K562 (cell line): Measurements from ENCODE around the gene ASB18. TPM values are rescaled to one million over a fixed set of nuclear protein-coding genes. Genes with fewer than 3 reads are reported as not detected.

Experiments
- ATAC-seq: fragments of 200-7000 bp; cut with Tn5 transposase; 3 replicates; pipeline ENCODE4 v1.9.1; 2020; ENCODE audit warnings: moderate library complexity
- BruUV-seq: library from RNA; stranded (reverse); fragments of 400-500 nt; replicated peaks from 2 replicates; lab custom pipeline; 2021; lab: Mats Ljungman, UMichigan
- CTCF ChIA-PET: fragments of 300-600 bp; formaldehyde crosslinking; extraction: SDS; loops from one replicate; lab custom pipeline; 2021; ENCODE audit warnings: low intra/inter-chr PET ratio; lab: Yijun Ruan, JAX
- POLR2A ChIA-PET: fragments of 300-600, 350-650 bp; sonication (Branson Sonifier 250); formaldehyde crosslinking; extraction: SDS; loops from one replicate; lab custom pipeline; 2021; ENCODE audit warnings: antibody characterized with exemption, inconsistent platforms; lab: Yijun Ruan, JAX
- DNase-seq, 4 experiments: peaks; one replicate each; pipeline versions ENCODE4 v3.0.0 to v3.0.0-alpha.2; 2011 to 2018; ENCODE audit warnings: low spot score in 3 of 4, mixed read lengths in 3 of 4; ENCODE audit errors: extremely low read depth in 1 of 4
- FAIRE-seq: peaks from 2 replicates; lab custom pipeline; 2011; peaks lifted over from hg19 to GRCh38; lab: Jason Lieb, UNC
- H2AFZ ChIP-seq: 2 replicates; pipeline ENCODE4 v1.6.0; 2011; ENCODE audit warnings: low read depth, low read length, control low read depth, inconsistent platforms
- H3K27ac ChIP-seq: fragments of 200-600 bp; 3 replicates; pipeline ENCODE4 v1.8.0; 2011; ENCODE audit warnings: low read depth, mild to moderate bottlenecking, control low read depth, inconsistent platforms, low read length, moderate library complexity, mixed read lengths; ENCODE audit errors: extremely low read depth
- H3K27me3 ChIP-seq, 2 experiments: fragments of 300-600 bp in 1 of 2; 2 replicates in 1 of 2; 3 replicates in 1 of 2; pipeline versions ENCODE4 v1.6.0 to v1.8.0; 2011; ENCODE audit warnings: inconsistent platforms in 2 of 2, low read length in 2 of 2, mild to moderate bottlenecking in 1 of 2, mixed read lengths in 1 of 2, moderate library complexity in 1 of 2; ENCODE audit not compliant: control insufficient read depth in 2 of 2, insufficient read depth in 2 of 2
- H3K36me3 ChIP-seq: fragments of 300-600 bp; 3 replicates; pipeline ENCODE4 v1.8.0; 2011; ENCODE audit warnings: mild to moderate bottlenecking, low read length, inconsistent platforms; ENCODE audit not compliant: control insufficient read depth, insufficient read depth
- H3K4me1 ChIP-seq, 2 experiments: fragments of 200-600 bp in 1 of 2; replicated peaks in 1 of 2; 2 replicates in 1 of 2; 3 replicates in 1 of 2; pipeline versions ENCODE4 v1.5.1 to v1.8.0; 2011; ENCODE audit warnings: inconsistent platforms in 2 of 2, low read length in 2 of 2, mild to moderate bottlenecking in 1 of 2, mixed read lengths in 1 of 2, moderate library complexity in 1 of 2; ENCODE audit not compliant: control insufficient read depth in 2 of 2, insufficient read depth in 2 of 2
- H3K4me2 ChIP-seq: 2 replicates; pipeline ENCODE4 v1.6.1; 2011; ENCODE audit warnings: low read length, control low read depth, inconsistent platforms, mixed read lengths; ENCODE audit not compliant: insufficient read depth
- H3K4me3 ChIP-seq: fragments of 200-600 bp; sonication (generic), shearing (Covaris generic); 2 replicates; pipeline ENCODE4 v1.5.1; 2016; ENCODE audit warnings: control low read depth, inconsistent platforms
- H3K79me2 ChIP-seq: fragments of 200-600 bp; 3 replicates; pipeline ENCODE4 v1.8.0; 2011; ENCODE audit warnings: low read length, inconsistent platforms; ENCODE audit not compliant: control insufficient read depth, insufficient read depth
- H3K9ac ChIP-seq, 2 experiments: 2 replicates each; pipeline versions ENCODE4 v1.6.0 to v1.6.1; 2011; ENCODE audit warnings: low read depth in 2 of 2, low read length in 2 of 2, control low read depth in 1 of 2, inconsistent platforms in 1 of 2, mild to moderate bottlenecking in 1 of 2, mixed read lengths in 1 of 2; ENCODE audit not compliant: insufficient read depth in 1 of 2
- H3K9me1 ChIP-seq: one replicate; pipeline ENCODE4 v1.6.0; 2011; ENCODE audit warnings: inconsistent platforms, mild to moderate bottlenecking, low read length, moderate library complexity; ENCODE audit not compliant: control insufficient read depth, insufficient read depth
- H3K9me3 ChIP-seq: replicated peaks from 2 replicates; pipeline ENCODE4 v1.5.1; 2011; ENCODE audit warnings: low read depth, low read length, inconsistent platforms; ENCODE audit not compliant: control insufficient read depth, insufficient read depth
- H4K20me1 ChIP-seq: replicated peaks from 2 replicates; pipeline ENCODE4 v1.6.1; 2011; ENCODE audit warnings: low read length, inconsistent platforms, mixed read lengths; ENCODE audit not compliant: control insufficient read depth, insufficient read depth
- CBX1 ChIP-seq: sonication (generic); IDR thresholded peaks from 2 replicates; pipeline ENCODE4 v1.6.1; 2016; ENCODE audit warnings: antibody characterized with exemption, low read depth, mild to moderate bottlenecking
- FOXJ2 ChIP-seq: fragments of 200-800 bp; sonication (Bioruptor generic); IDR thresholded peaks from 2 replicates; pipeline ENCODE4 v1.6.1; 2016; ENCODE audit warnings: missing genetic modification characterization, missing compliant biosample characterization
- LEF1 ChIP-seq: fragments of 450-650 bp; IDR thresholded peaks from 2 replicates; pipeline ENCODE4 v1.6.1; 2016; ENCODE audit warnings: mild to moderate bottlenecking
- MEIS2 ChIP-seq: fragments of 450-650 bp; IDR thresholded peaks from 2 replicates; pipeline ENCODE4 v1.6.1; 2014; ENCODE audit warnings: mild to moderate bottlenecking; ENCODE audit not compliant: partially characterized antibody
- PBX2 ChIP-seq, 2 experiments: IDR thresholded peaks in 1 of 2; conservative IDR thresholded peaks in 1 of 2; 2 replicates each; pipeline ENCODE4 v1.6.1; 2016; ENCODE audit warnings: low read depth in 2 of 2, mild to moderate bottlenecking in 1 of 2, missing compliant biosample characterization in 1 of 2, missing genetic modification characterization in 1 of 2, moderate library complexity in 1 of 2
- POLR2H ChIP-seq: IDR thresholded peaks from 2 replicates; pipeline ENCODE4 v1.6.1; 2016; ENCODE audit warnings: missing genetic modification characterization, low read depth, mild to moderate bottlenecking, control low read depth, missing compliant biosample characterization, moderate library complexity
- SIRT6 ChIP-seq: IDR thresholded peaks from one replicate; pipeline ENCODE4 v1.6.1; 2012; ENCODE audit warnings: low read depth, mild to moderate bottlenecking, control low read depth, inconsistent platforms, low read length, moderate library complexity
- ZKSCAN3 ChIP-seq: fragments of 250-450 bp; sonication (Bioruptor Pico); IDR thresholded peaks from 2 replicates; pipeline ENCODE4 v1.4.0; 2020
- ZNF253 ChIP-seq: fragments of 250-450 bp; sonication (Bioruptor Pico); conservative IDR thresholded peaks from 2 replicates; pipeline ENCODE4 v1.6.1; 2021; ENCODE audit warnings: mild to moderate bottlenecking
- ZZZ3 ChIP-seq: fragments of 450-650 bp; IDR thresholded peaks from 2 replicates; pipeline ENCODE4 v1.6.1; 2016; ENCODE audit warnings: antibody characterized with exemption, mild to moderate bottlenecking, moderate library complexity
- WGBS: fragments of 100-300 bp; shearing (Covaris generic); methylation state at CpG from one replicate; pipeline ENCODE4 v1.1.6; 2016; ENCODE audit warnings: low coverage, mixed read lengths; ENCODE audit not compliant: insufficient coverage; ENCODE audit errors: missing lambda C conversion rate; 5-methylcytosine and 5-hydroxymethylcytosine counted together
- in situ Hi-C: fragments of 300-500 bp; cut with MboI; formaldehyde crosslinking; loops from 4 replicates; pipeline ENCODE4 v1.15.0; 2018; ENCODE audit warnings: inconsistent platforms, mixed read lengths
- intact Hi-C: fragments of 100-400 bp; cut with micrococcal nuclease; formaldehyde crosslinking; loops from 2 replicates; pipeline ENCODE4 v1.14.2; 2022
- polyA plus RNA-seq, 8 experiments: library from polyadenylated mRNA; depleted of rRNA in 4 of 8; stranded (reverse) in 5 of 8; unstranded in 3 of 8; fragments of >200 nt; fragmentation: Nextera tagmentation in 2 of 8; fragmentation: Illumina TruSeq in 1 of 8; extraction: Ambion mirVana in 2 of 8; extraction: Trizol in 1 of 8; gene quantifications; 2 replicates each; pipeline versions ENCODE4 v1.2.1 to v1.2.3, GENCODE V29; 2011 to 2014; ENCODE audit warnings: inconsistent platforms in 1 of 8, missing spikeins in 1 of 8
- total RNA-seq, 7 experiments: library from RNA; depleted of rRNA in 6 of 7; stranded (reverse); fragments of >200 nt in 6 of 7; fragmentation: Illumina TruSeq in 2 of 7; extraction: Trizol in 2 of 7; gene quantifications; 2 replicates each; pipeline versions ENCODE4 v1.2.1 to v1.2.3, GENCODE V29; 2011 to 2021; ENCODE audit warnings: low replicate concordance in 1 of 7
- TF ChIP-seq, protein P1 (sequence below): IDR thresholded peaks from 3 replicates; pipeline ENCODE4 v1.6.1; 2011; ENCODE audit warnings: borderline replicate concordance, mild to moderate bottlenecking, moderate library complexity; ENCODE audit not compliant: insufficient read length; ENCODE audit errors: extremely low read depth
- TF ChIP-seq, protein P2 (sequence below): fragments of 450-650 bp; formaldehyde crosslinking; IDR thresholded peaks from 2 replicates; pipeline ENCODE4 v1.4.0; 2020; ENCODE audit warnings: mild to moderate bottlenecking, moderate library complexity

ASB18 gene
- total and polyA plus RNA-seq, 9 of the 15 experiments (the other 6 are each of a cell fraction or from before 2014, with no cell fraction given): not detected

- H4K20me1 ChIP-seq: no peaks in the 10 kb centered on the region
- 50% methylated on average over 21 of the region's 73 CpGs for WGBS
- ATAC-seq (no peak), FAIRE-seq (no peak), DNase-seq (no peak)
- H3K27ac ChIP-seq: no peak overlapping the region
- H3K4me3 ChIP-seq: no peak overlapping the region
- CTCF ChIA-PET: no interaction called here
- H2AFZ ChIP-seq: no peak overlapping the region
- no peak overlapping the region for H3K4me2 ChIP-seq
- intact Hi-C loops: no loop called here
- no peaks in the 10 kb centered on the region; a peak in 1 of 5 replicates for H3K4me1 ChIP-seq
- no peaks in the 10 kb centered on the region for H3K9me3 ChIP-seq
- BruUV-seq: no TSS peak
- H3K27me3 ChIP-seq: peaks cover 0 to 41% of the 10 kb centered on the region in 2 experiments; a peak in 3 of 5 replicates
- POLR2A ChIA-PET: interaction anchor here (0.7 kb wide), 1 partner anchor 15 kb away, joined by 4 read pairs; no protein-coding TSS in a partner anchor
- no peak overlapping the region for H3K9ac ChIP-seq
- no peaks in the 10 kb centered on the region for H3K79me2 ChIP-seq
- in situ Hi-C loops: no loop called here
- no peaks in the 10 kb centered on the region for H3K36me3 ChIP-seq
- H3K9me1 ChIP-seq: no peaks in the 10 kb centered on the region
- TF ChIP-seq PBX2 (CRISPR knock-in tag; IDR thresholded peaks at IDR 0.05; ENCODE audit: low read depth): no peak
- TF ChIP-seq PBX2 (tag; conservative IDR thresholded peaks at IDR 0.05; ENCODE audit: low read depth): no peak
- TF ChIP-seq, protein P1, sequence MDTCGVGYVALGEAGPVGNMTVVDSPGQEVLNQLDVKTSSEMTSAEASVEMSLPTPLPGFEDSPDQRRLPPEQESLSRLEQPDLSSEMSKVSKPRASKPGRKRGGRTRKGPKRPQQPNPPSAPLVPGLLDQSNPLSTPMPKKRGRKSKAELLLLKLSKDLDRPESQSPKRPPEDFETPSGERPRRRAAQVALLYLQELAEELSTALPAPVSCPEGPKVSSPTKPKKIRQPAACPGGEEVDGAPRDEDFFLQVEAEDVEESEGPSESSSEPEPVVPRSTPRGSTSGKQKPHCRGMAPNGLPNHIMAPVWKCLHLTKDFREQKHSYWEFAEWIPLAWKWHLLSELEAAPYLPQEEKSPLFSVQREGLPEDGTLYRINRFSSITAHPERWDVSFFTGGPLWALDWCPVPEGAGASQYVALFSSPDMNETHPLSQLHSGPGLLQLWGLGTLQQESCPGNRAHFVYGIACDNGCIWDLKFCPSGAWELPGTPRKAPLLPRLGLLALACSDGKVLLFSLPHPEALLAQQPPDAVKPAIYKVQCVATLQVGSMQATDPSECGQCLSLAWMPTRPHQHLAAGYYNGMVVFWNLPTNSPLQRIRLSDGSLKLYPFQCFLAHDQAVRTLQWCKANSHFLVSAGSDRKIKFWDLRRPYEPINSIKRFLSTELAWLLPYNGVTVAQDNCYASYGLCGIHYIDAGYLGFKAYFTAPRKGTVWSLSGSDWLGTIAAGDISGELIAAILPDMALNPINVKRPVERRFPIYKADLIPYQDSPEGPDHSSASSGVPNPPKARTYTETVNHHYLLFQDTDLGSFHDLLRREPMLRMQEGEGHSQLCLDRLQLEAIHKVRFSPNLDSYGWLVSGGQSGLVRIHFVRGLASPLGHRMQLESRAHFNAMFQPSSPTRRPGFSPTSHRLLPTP: no peak
- TF ChIP-seq SIRT6: no peak
- no peak for TF ChIP-seq FOXJ2 (tag)
- no peak for TF ChIP-seq LEF1
- TF ChIP-seq MEIS2: no peak
- no peak for TF ChIP-seq ZNF253 (CRISPR knock-in tag)
- TF ChIP-seq, protein P2, sequence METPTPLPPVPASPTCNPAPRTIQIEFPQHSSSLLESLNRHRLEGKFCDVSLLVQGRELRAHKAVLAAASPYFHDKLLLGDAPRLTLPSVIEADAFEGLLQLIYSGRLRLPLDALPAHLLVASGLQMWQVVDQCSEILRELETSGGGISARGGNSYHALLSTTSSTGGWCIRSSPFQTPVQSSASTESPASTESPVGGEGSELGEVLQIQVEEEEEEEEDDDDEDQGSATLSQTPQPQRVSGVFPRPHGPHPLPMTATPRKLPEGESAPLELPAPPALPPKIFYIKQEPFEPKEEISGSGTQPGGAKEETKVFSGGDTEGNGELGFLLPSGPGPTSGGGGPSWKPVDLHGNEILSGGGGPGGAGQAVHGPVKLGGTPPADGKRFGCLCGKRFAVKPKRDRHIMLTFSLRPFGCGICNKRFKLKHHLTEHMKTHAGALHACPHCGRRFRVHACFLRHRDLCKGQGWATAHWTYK (CRISPR knock-in tag): no peak
- TF ChIP-seq ZKSCAN3 (CRISPR knock-in tag): no peak
- TF ChIP-seq ZZZ3: no peak
- no peak for TF ChIP-seq CBX1
- no peak for TF ChIP-seq POLR2H (tag)
These were observed 27.4 kb downstream of the ASB18 start for GRCh38 chr2:236236559-236237452.
